T-helper 2 cell (primary cell): Measurements from ENCODE around the gene EIF1.

Experiments
- DNase-seq, 5 experiments: peaks; one replicate each; pipeline versions ENCODE4 v3.0.0 to v3.0.0-alpha.2; 2012 to 2022

The EIF1 gene

DNA sequence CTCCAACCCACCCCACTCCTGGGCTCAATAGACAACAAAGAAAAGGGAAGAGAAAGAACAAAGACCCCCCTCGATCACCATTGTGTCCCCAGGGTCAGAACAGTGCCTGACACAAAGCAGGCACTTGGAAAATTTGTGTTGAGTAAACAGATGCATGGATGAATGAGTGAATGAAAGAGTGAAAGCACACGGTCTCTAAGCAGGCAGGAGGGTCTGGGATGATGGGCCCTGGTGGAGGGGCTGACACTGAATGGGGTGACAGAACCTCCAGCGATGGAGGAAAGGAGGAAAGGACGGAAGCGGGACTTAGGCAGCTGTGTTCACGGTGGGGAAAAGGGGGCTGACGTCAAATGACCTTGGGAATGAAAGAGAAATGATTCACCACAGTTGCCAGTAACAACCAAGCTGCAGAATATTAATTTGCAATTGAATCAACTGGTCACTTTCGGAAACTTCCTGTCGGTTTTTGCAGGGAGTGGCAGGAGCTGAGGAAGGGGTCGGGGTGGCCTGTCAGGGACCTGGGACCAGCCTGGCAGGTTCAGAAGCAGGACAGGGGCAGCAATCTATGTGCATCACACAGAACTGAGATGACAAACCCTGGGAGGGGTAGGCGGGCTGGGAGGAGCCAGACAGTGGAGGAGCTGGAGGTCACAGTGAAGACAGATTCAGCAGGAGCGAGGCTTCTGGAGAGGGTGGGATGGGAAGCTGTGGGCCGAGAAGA lies 16.7 kb downstream of the EIF1 start:
- DNase-seq: no peak

DNA sequence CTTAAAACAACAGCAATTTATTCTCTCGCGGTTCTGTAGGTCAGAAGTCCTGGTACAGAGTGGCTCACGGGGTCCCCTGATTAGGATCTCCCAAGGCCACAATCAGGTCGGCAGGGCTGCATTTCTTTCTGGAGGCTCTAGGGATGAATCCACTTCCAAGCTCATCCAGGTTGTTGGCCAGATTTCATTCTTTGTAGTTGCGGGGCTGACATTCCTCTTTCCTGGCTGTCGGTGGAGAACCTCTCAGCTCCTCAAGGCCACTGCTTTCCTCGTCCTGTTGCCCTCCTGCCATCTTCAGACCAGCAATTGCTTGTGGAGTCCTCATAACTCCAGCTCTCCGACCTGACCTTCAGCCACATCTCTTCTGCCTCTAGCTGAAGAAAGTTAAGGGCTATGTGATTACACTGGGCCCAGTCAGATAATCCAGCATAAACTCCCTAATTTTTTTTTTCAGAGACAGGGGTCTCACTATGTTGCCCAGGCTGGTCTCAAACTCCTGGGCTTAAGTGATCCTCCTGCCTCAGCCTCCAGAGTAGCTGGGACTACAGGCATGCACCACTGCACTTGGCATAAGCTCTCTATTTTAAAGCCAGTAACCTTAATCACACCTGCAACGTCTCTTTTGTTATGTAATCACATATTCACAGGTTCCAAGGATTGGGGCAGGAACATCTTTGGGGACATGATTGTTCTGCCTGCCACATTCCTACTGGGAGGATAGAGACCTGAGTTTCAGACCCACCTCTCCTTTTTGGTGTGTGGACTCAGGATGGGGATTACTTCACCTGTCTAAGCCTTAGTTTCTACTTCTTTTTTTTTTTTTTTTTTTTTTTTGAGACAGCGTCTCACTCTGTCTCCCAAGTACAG lies 19.4 kb downstream of the EIF1 start:
- no peak for DNase-seq

DNA sequence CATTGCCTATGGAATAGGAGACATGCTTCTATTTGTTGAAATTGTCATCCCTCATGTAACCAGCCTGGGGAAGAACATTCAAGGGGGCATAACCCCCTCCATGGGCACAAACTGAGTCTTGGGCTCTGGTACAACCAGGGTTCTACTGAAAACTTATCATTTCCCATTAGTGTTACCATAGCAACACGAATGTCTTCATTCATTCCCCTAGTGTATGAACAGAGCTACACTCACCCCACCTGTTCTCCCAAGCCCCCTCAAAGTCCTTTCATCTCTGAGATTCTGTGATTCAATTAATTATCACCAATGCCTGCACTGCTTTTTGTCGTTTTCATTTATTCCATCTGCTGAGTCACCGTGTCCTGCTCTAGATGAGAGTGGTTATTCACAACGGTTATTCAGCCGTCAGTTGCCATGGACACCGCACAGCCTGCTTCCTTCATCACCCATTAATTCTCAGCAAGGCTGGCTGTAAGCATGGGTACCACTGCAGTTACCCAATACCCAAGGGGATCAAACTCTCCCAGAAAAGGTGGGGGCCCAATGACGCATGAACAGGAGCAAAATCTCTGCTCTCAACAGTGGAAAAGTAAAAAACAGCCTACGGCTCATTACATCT lies 21.9 kb downstream of the EIF1 start:
- no peak for DNase-seq

DNA sequence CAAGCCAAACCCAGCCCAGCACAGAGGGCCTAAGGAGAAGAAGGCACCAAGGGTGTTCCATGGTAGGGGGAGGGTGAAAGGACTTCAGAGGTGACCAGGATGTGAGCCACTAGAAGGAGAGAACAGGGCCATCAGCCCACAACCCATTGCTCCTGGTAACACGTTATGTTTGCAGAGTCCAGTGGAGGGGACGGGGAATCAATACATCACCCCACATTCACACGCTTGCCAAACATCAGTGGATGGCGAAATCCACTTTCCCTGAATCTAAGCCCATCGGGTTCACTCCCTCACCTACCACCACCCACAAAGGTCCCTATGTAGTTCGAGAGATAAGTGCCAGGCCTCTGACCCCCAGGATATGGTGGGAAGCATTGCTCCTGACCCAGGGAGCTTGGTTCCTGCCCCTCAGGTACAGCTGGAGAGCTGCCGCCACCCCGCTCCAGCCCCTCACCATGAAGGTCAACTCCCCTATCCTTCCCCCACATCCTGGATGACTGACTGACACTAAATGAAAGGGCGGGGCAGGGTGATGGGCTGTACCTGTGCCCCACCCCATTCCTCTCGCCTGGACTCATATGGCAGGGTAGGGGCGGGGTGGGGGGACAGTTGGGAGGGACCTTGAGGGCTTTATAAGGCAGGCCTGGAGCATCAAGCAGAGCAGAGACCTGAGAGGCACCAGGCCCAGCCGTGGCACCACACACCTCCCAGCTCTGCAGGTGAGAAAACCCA lies 23.1 kb downstream of the EIF1 start, which contains the start of gene GAST:
TSS of gene GAST (plus strand) at position 663 of the 732 bp plus-strand sequence. CDS start 3,106 bp downstream, outside the sequence.
- DNase-seq: no peak

DNA sequence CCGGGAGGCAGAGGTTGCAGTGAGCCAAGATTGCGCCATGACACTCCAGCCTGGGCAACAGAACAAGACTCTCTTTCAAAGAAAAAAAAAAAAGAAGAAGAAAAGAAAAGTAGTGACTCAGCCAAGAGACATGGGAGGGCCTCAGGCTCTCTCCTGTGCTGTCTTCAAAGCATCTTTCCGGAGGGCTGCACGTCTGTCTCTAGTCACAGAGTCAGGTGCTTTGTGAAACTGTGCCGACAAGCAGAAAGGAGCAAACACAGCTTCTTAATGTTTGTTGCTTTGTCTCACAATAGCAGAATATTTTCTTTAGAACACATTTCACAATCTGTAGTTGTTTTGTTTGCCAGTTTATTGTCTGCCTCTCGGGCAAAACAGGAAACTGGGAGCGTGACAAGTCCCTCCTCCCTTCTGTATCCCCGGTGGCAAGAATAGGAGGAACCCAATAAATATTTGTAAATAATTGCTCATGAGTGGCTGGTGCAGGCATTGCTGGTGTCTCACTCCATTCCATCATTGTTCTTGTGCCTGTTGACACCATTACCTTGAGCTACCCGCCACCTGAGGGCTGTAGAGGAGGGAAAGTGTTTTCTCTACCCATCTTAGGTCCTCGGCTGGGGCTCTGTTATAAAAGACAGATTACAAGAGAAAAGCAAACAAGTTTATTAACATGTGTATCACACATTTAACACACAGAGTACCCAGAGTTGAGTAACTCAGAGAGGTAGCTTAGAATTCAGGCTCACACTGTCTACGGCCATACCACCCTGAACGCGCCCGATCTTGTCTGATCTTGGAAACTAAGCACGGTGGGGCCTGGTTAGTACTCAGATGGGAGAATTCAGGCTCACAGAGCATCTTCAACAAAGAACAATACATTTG lies 29.0 kb downstream of the EIF1 start:
- no peak for DNase-seq

DNA sequence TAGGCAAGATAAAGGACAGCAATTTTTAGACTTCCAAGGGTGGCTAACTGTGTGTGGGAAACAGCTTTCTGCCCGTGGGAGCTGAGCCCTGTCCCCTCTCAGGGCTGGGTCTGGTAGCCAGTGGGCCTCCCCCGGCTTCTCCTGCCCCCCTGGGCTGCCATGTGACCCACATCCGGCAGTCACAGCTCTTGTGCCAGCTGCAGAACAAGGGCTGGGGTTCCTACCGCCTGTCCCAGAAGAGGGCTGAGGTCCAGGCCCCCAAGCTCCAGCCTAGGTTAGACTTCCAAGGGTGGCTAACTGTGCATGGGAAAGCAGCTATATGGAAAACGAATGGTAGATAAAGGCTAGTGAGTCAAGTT lies 29.6 kb downstream of the EIF1 start:
- DNase-seq: no peak

DNA sequence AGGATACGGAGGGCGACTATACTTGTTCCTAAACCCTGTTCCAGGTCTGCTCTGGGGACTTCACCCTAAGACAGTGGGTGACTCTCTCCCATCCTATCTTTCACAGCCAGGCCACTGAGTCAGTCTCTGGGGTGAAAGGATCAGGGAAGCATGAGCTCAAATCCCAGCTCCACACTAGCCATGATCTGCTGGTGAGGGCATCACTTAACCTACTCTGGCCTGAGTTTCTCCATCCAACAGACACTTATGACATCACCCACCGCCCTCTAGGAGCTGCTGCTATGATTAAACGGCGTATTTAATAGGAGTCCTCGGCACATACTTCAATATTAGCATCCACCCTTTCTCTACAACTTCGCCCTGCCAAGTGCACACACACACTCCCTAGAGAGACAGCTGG lies 33.5 kb downstream of the EIF1 start:
- no peak for DNase-seq

DNA sequence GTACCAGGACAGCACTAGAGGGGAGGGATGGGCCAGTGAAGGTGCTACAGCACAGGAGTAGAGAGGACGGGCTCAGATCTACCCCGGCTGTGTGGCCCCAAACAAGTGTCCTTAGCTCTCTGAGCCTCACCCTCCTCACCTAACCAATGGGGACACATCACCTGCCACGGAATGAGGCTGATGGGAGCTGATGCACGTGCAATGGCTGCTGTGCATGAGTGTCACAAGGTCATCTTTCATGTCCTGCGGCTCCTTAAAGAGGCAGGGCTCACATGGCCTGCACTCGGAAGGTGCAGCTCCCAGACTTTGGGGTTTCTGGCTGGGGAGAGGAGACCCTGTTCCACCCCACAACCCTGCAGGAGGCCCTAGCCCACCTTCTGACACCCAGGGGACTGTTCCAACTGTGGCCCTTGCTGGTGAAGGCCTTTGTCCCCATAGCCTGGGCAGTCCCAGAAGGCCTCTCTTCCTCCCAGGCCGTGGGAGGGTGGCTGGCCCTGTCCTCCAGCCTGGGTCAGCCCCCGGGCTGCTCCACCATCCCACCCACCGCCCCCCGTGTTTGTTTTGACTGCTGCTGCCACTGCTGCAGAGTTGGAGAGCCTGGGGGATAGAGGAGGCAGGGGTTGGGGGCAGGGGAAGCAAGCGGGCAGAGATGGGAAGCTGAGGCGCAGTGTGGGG lies 35.3 kb downstream of the EIF1 start:
- DNase-seq: no peak

DNA sequence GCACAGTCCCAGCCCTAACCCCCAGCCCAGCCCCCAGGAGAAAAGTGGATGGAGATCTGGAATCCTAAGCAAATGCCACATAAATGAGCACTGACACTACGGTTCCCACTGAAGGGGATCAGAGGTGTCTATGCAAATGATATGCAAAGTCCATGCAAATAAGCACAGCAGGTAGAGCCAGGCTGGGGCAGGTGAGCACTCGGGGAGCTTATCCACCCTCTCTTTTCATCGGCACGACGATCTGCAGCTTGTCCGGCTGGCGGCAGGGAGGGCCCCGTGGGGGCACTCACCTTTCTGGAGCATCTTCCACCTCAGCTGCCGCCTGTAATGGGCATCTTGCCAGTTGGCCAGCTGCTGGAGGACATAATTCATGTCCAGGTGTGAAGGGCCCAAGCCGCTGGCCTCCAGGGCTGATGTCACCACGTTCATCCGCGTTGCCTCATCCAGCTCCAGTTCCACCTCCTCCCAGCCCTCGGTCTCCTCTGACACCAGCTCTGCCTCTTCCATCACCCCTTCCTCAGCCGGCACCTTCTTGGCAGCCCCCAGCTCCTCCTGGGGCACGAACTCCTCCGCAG lies 35.9 kb downstream of the EIF1 start:
- no peak for DNase-seq

DNA sequence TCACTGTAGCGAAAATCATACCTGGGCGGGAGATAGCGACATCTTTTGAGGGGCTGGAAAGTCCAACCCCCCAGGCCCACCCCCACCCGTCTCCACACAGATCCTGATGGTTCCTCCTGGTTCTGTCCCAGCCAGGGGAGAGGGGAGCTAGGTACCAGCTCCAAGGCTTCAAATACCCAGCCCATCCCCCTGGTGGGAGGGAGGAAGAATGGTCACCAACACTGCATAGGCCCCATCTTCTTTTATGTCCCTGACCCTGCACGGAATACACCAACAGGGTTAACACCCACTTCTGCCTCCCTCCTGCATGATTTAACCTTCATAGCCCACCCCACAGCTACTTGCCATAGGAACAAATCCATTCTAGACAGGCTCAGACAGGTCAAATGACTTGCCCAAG lies 36.4 kb downstream of the EIF1 start:
- no peak for DNase-seq

DNA sequence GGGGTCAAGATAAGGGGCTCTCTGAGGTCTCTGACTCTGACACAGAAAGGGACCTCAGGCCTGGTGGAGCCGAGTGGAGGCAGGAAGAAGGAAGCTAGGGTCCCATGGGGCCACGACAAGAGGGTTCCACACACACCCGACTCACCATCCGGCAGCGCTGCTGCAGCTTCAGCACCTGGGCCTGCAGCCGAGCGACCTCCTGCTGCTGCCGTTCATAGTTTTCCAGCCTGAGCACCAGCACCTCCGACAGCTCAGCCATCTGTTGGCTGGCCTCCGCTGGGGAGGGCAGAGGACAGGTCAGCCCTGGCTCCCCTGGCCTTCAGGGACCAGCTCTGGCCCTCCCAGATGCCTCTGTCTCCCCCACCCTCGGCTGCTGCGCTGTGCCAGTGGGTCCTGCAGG lies 39.4 kb downstream of the EIF1 start:
- DNase-seq: no peak

DNA sequence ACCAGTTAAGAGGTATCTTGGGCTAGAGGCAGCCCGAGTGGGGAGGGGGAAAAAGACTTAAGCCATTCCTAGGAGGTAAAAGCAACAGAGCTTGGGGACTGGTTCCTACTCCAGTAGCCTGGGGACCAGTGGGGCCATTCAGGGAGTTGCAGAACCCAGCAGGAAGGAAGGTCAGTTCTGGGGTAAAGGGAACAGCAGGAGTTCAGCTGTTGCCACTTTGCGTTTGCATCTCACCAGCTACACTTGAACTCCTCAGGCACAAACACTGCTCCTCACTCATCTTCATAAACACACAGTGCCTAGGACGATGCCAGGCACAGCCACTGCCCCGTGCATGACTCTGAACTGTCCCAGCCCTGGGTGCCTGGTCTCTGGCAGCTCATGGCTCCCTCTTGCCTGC lies 41.8 kb downstream of the EIF1 start:
- no peak for DNase-seq

DNA sequence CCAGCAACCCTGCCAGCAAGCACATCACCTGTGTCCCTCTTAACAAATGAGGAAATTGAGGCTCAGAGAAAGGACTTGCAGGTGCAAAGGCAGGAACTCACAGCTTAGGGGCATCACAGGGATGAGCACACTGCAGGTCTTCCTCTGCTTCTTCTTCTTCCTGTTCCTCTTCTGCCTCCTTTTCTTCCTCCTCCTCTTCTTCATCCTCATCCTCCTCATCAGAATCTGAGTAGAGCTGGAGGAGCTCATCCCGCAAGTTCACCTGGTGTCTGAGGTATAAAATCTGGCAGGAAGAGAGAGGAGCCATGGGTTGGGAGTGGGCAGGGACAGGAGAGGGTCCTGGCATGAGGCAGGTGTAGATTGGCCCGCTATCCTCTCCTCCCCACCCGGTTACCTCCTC lies 43.2 kb downstream of the EIF1 start:
- no peak for DNase-seq

DNA sequence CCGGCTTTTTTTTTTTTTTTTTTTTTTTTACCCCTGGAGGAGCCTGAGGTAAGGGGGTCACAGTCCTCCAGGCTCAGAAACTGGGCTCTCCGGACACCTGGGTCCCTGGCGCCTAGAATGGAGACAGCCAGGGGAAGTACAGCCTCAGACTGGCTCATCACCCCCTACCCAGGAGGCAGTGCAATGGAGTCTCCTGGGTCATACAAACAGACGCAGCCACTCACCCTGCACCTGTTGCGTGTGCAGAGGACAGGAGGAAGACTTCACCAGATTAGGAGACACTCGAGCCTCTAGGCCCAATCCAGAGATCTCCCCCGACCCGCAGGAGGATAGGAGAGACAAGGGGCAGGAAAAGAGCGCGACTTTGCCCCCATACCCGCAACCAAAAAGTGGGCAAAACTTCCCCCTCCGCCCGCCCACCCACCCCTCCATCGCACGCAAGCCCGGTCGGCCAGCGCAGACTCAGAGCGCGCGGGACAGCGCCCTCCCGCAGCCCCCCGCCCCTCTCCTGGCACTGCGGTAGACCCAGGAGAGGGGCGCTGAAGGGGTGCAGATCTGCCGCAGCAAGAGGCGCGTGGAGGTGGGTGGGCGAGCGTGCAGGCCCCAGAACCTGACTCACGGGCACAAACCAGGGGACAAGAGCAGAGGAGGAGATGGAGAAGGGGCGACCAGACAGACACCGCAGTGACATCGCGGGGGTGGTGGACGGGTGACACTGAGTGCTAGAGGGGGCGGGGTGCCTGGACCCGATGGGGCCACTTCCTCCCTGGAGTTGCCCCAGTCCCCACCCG lies 44.9 kb downstream of the EIF1 start:
- no peak for DNase-seq

DNA sequence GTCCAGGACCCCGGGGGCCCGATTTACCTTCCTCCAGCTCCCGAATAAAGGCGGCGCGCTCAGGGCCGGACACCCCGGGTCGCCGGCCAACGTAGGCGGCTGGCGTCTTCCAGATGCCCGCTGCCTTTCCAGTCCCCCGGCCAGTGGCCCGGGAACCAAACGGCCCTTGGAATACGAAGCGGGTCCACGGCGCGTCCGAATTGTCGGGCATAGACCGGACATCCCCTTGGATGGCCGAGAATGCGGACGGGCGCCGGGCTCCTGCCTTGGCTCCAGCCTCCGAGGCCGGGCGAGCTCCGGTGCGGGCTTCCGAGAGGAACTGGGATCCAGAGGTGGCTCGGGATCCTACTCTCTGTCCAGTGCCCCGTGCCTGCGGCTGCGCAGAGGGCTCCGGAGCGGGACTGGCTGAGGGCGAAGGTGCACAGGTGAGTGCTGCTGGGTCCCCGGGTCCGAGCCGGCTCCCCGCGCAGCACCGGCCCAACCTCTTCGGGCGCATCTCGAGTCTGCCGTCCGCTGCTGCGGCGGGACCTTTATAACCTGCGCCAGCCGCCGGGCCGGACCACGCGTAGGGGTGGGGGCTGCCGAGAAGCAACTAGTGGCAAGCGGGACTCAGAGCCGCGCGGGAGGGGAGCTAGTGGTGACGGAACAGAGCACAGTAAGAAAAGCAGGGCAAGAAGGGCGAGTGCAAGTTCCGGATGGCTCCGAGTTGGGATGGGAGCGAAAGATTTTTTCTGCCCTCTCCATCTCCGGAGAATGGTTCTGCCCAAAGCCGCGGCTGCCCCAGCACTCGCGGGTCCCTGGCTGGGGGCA lies 45.7 kb downstream of the EIF1 start, which contains the start of gene HAP1:
TSS of gene HAP1 (minus strand) at position 505 of the 810 bp plus-strand sequence. CDS start at position 496, 9 bp downstream.
- DNase-seq: peak in 1 of 5 experiments; percentile 29

DNA sequence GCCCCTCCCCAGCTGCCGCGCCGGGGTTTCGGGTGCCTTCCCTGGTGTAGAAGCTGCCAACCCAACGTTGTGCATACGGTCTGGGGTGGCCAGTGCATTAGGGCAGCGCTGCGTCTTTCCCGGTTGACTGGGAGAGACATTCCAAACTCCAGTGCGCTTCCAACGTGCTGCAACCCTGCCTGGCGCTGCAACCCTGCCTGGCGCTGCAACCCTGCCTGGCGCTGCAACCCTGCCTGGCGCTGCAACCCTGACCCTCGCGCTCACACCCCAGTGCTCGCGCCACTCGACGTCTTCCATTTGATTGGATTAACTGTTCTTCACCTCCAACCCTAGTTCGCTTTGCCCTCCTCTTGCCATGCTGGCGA lies 46.2 kb downstream of the EIF1 start:
- DNase-seq: no peak

DNA sequence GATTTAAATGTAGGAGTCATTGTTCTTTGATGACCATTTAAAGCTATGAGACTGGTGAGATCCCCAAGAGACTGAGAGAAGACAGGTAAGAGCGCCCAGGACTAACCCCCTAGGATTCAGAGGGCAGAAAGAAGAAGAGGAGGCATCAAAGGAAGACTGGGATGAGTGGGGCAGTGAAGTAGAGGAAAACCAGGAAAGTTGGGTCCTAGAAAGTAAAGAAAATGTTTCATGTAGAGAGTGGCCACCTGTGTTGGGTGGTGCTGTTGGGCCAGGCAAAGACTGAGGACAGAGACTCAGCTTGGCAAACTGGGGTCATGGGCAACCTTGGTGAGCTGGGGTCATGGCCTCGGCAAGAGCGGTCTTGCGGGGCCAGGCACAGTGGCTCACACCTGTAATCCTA lies 47.1 kb downstream of the EIF1 start:
- DNase-seq: no peak

DNA sequence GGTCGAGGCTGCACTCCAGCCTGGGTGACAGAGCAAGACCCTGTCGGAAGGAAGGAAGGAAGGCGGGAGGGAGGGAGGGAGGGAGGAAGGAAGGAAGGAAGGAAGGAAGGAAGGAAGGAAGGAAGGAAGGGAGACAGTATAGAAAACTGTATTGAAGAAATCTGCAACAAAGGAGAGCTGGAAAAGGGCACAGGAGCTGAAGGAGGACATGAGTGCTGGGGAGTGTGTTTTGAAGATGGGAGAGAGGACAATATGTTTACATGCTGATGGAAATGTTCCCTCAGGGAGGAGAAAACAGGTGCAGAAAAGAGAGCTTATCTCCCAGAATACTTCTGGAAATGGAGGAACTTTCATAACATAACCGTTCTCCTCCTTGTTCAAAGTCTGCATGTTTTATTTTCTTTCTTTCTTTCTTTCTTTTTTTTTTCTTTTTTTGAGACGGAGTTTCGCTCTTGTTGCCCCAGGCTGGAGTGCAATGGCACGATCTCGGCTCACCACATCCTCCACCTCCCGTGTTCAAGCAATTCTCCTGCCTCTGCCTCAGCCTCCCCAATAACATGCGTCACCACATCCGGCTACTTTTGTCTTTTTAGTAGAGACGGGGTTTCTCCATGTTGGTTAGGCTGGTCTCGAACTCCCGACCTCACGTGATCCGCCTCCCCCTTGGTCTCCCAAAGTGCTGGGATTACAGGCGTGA lies 48.4 kb downstream of the EIF1 start:
- peak in 1 of 5 experiments; percentile 71 for DNase-seq

DNA sequence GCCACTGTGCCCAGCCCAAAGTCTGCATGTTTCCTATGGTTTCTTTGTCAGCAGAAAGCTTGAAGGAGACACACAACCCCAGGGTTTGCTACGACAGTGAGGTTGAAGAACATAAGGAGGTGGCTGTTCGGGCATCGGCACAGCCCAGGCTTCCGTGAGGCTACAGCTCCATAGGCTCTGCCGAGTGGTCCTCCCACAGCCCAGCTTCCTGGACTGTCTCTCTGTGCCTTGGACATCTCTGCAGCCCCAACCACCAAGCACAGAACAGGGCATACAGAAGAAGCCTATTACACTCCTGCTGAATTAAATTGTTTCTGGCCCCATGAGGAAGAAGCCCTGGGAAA lies 49.0 kb downstream of the EIF1 start:
- DNase-seq: no peak
